Activated effector memory CD4-positive, alpha-beta T cell treated with anti-CD3 and anti-CD28 coated beads, Interleukin-2, amount 50 U/mL, for 16 hours (primary cell): Measurements from ENCODE around the gene SYCE1.

Experiments
- DNase-seq: peaks from one replicate; pipeline ENCODE4 v3.0.0-alpha.2; 2020

SYCE1 gene

DNA sequence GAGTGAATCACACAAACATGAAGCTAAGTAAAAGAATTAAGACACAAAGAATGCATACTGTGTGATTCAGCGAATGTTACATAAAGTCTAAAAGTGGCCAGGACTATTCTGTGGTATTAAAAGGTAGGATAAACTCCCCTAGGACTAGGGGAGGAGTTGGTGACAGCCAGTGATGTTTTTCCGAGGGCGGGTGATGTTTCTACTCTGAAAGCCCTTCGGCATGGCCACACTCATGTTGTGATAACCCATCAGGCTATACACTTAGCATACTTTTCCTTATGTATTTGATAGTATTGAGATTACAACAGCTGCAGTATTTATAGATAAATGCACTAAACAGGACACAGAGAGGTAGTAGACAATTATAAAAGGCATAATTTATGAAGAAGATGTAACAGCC is 54.0 kb downstream of the SYCE1 start:
- no peak for DNase-seq

DNA sequence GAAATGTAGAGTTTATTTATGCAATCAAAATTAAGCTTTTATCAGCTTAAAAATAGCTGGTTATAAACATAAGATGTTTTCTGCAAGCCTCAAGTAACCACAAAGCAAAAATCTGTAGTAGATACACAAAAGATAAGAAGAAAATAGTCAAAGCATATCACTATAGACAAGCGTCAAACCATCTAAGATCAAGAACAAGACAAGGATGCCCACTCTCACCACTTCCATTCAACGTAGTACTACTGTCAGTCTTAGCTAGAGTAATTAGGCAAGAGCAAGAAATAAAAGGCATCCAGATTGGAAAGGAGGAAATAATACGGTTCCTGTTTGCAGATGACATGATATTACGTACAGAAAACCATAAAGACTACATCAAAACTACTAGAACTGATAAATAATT is 55.7 kb downstream of the SYCE1 start:
- no peak for DNase-seq
